GM12878 (cell line): ENCODE measurements around the gene MSI2. TPM values are rescaled to one million over a fixed set of nuclear protein-coding genes. Genes with fewer than 3 reads are reported as not detected.

Experiments used
- BMI1 ChIP-seq: fragments of 450-650 bp; IDR thresholded peaks from 2 replicates; pipeline ENCODE4 v1.6.1; 2016; ENCODE audit warnings: mild to moderate bottlenecking, moderate library complexity, borderline replicate concordance
- EGR1 ChIP-seq, 2 experiments: IDR thresholded peaks; 1 replicate in 1 of 2; 2 replicates in 1 of 2; pipeline ENCODE4 v1.6.1; 2011 to 2012; ENCODE audit warnings: low read depth in 2 of 2, low read length in 2 of 2, borderline replicate concordance in 1 of 2, mild to moderate bottlenecking in 1 of 2, moderate library complexity in 1 of 2
- ESRRA ChIP-seq: IDR thresholded peaks from 2 replicates; pipeline ENCODE4 v1.6.1; 2012; ENCODE audit warnings: mild to moderate bottlenecking, low read length, improper control_type of control experiment
- ETV6 ChIP-seq, 2 experiments: fragments of 450-650 bp in 1 of 2; IDR thresholded peaks in 1 of 2; conservative IDR thresholded peaks in 1 of 2; 2 replicates each; pipeline ENCODE4 v1.6.1; 2014; ENCODE audit warnings: antibody characterized with exemption in 1 of 2, borderline replicate concordance in 1 of 2, low read depth in 1 of 2, mild to moderate bottlenecking in 1 of 2, moderate library complexity in 1 of 2
- HCFC1 ChIP-seq: fragments of 150-350 bp; IDR thresholded peaks from 2 replicates; pipeline ENCODE4 v1.6.1; 2014; ENCODE audit warnings: low read length
- HDAC6 ChIP-seq: fragments of 200-600 bp; sonication (generic); IDR thresholded peaks from one replicate; pipeline ENCODE4 v1.8.0; 2017; ENCODE audit warnings: antibody characterized with exemption; ENCODE audit not compliant: unreplicated experiment
- KDM1A ChIP-seq: fragments of 200-600 bp; sonication (generic); IDR thresholded peaks from 2 replicates; pipeline ENCODE4 v1.6.1; 2016; ENCODE audit warnings: borderline replicate concordance
- MXI1 ChIP-seq: fragments of 150-350 bp; IDR thresholded peaks from 2 replicates; pipeline ENCODE4 v1.6.1; 2011; ENCODE audit warnings: low read depth, mild to moderate bottlenecking, inconsistent platforms, low read length, improper control_type of control experiment
- MYC ChIP-seq: IDR thresholded peaks from 2 replicates; pipeline ENCODE4 v1.6.1; 2011; ENCODE audit warnings: mild to moderate bottlenecking, low read length, moderate library complexity, inconsistent platforms; ENCODE audit not compliant: insufficient read depth, insufficient replicate concordance, insufficient read length, severe bottlenecking
- RB1 ChIP-seq: fragments of 450-650 bp; formaldehyde crosslinking; IDR thresholded peaks from 2 replicates; pipeline ENCODE4 v1.6.1; 2017; ENCODE audit warnings: mild to moderate bottlenecking, borderline replicate concordance
- RCOR1 ChIP-seq: conservative IDR thresholded peaks from 2 replicates; pipeline ENCODE4 v1.6.1; 2012; ENCODE audit warnings: low read depth, low read length, improper control_type of control experiment
- SMAD1 ChIP-seq: fragments of 450-650 bp; IDR thresholded peaks from 2 replicates; pipeline ENCODE4 v1.6.1; 2018; ENCODE audit warnings: mild to moderate bottlenecking, low read depth; ENCODE audit not compliant: partially characterized antibody
- SMC3 ChIP-seq: IDR thresholded peaks from 2 replicates; pipeline ENCODE4 v1.6.1; 2011; ENCODE audit warnings: low read length, improper control_type of control experiment, borderline replicate concordance
- SP1 ChIP-seq: IDR thresholded peaks from one replicate; pipeline ENCODE4 v1.6.1; 2011; ENCODE audit warnings: low read depth, low read length
- SREBF1 ChIP-seq: IDR thresholded peaks from 2 replicates; pipeline ENCODE4 v1.6.1; 2012; ENCODE audit warnings: mild to moderate bottlenecking, low read length
- STAT3 ChIP-seq: IDR thresholded peaks from 2 replicates; pipeline ENCODE4 v1.6.1; 2011; ENCODE audit warnings: low read depth, low read length, improper control_type of control experiment
- polyA plus RNA-seq, 11 experiments: library from polyadenylated mRNA; depleted of rRNA in 4 of 11; unstranded in 6 of 11; stranded (reverse) in 5 of 11; fragments of >200 nt; fragmentation: Nextera tagmentation in 4 of 11; fragmentation: Illumina TruSeq in 1 of 11; extraction: Ambion mirVana in 4 of 11; extraction: Trizol in 1 of 11; gene quantifications; 1 replicate in 1 of 11; 2 replicates in 10 of 11; pipeline versions ENCODE4 v1.2.1 to v1.2.3, GENCODE V29; 2011 to 2016; ENCODE audit warnings: inconsistent platforms in 2 of 11, missing spikeins in 2 of 11, low read depth in 1 of 11
- total RNA-seq, 4 experiments: library from RNA; depleted of rRNA in 3 of 4; stranded (reverse); fragments of >200 nt in 3 of 4; fragmentation: Illumina TruSeq in 1 of 4; extraction: Trizol in 1 of 4; gene quantifications; 2 replicates each; pipeline versions ENCODE4 v1.2.1 to v1.2.3, GENCODE V29; 2013 to 2021
- TF ChIP-seq, protein P1 (sequence below): fragments of 450-650 bp; IDR thresholded peaks from 2 replicates; pipeline ENCODE4 v1.6.1; 2017; ENCODE audit warnings: low read depth, mild to moderate bottlenecking, moderate library complexity
- TF ChIP-seq, protein P2 (sequence below): fragments of 450-650 bp; IDR thresholded peaks from 2 replicates; pipeline ENCODE4 v1.6.1; 2016; ENCODE audit warnings: mild to moderate bottlenecking
- TF ChIP-seq, protein P3 (sequence below): fragments of 150-350 bp; IDR thresholded peaks from 2 replicates; pipeline ENCODE4 v1.6.1; 2014; ENCODE audit warnings: mild to moderate bottlenecking, low read depth, low read length
- TF ChIP-seq, protein P4 (sequence below): fragments of 450-650 bp; formaldehyde crosslinking; IDR thresholded peaks from 2 replicates; pipeline ENCODE4 v1.5.0; 2022; ENCODE audit warnings: mild to moderate bottlenecking, missing genetic modification characterization

Gene MSI2
- total and polyA plus RNA-seq, 10 of the 15 experiments (the other 5 are each of a cell fraction or from before 2014, with no cell fraction given): 6.1 to 76.1 (median 42.0) TPM

DNA sequence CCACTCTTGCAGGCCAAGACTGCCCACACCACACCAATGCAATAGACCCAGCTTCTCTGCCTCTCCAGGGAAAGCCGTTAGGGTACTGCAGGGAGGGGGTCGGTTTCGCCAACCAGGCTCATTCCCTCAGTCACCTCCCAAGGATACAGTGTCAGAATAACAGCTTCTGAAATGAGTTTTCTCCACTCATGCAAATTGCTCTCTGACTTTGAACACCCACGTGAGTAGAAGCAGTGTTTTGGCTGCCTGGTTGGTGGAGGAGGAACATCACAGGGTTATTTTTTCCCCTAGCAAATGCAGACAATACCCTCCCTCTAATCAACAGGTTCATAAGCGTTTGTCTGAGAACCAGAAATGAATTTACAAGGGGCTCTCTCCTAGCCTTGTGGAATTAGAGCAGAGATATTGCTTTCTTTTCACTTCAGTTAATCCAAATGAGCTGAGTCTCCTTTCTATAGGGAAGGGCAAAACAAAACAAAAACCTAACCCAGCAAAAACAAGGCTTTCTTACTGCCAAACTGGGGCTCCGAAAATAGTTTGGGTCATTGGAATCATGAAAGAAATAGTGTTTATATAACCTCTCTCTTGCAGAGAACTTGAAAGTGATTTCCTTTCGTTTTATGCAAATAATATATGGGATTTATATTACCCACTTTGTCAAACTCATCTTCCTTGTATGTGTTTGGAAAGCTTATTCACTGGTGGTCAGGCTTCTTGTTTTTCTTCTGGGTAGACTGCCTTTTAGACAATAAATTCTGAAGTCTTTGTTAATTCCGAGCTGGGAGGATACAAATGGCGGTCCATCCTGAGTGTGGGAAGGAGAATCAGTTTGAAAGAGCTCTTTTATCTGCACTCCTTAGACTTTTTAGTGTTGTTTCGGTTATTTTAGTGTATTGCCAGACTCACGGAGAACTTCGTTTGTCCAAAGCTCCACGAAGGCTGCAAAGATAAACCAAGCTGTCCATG, 229.9 kb downstream of the MSI2 start (continued):
- TF ChIP-seq, protein P1, sequence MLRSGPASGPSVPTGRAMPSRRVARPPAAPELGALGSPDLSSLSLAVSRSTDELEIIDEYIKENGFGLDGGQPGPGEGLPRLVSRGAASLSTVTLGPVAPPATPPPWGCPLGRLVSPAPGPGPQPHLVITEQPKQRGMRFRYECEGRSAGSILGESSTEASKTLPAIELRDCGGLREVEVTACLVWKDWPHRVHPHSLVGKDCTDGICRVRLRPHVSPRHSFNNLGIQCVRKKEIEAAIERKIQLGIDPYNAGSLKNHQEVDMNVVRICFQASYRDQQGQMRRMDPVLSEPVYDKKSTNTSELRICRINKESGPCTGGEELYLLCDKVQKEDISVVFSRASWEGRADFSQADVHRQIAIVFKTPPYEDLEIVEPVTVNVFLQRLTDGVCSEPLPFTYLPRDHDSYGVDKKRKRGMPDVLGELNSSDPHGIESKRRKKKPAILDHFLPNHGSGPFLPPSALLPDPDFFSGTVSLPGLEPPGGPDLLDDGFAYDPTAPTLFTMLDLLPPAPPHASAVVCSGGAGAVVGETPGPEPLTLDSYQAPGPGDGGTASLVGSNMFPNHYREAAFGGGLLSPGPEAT: no peak
- TF ChIP-seq, protein P2, sequence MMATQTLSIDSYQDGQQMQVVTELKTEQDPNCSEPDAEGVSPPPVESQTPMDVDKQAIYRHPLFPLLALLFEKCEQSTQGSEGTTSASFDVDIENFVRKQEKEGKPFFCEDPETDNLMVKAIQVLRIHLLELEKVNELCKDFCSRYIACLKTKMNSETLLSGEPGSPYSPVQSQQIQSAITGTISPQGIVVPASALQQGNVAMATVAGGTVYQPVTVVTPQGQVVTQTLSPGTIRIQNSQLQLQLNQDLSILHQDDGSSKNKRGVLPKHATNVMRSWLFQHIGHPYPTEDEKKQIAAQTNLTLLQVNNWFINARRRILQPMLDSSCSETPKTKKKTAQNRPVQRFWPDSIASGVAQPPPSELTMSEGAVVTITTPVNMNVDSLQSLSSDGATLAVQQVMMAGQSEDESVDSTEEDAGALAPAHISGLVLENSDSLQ: no peak
- TF ChIP-seq SMAD1: no peak
- TF ChIP-seq RCOR1: no peak
- TF ChIP-seq, protein P3, sequence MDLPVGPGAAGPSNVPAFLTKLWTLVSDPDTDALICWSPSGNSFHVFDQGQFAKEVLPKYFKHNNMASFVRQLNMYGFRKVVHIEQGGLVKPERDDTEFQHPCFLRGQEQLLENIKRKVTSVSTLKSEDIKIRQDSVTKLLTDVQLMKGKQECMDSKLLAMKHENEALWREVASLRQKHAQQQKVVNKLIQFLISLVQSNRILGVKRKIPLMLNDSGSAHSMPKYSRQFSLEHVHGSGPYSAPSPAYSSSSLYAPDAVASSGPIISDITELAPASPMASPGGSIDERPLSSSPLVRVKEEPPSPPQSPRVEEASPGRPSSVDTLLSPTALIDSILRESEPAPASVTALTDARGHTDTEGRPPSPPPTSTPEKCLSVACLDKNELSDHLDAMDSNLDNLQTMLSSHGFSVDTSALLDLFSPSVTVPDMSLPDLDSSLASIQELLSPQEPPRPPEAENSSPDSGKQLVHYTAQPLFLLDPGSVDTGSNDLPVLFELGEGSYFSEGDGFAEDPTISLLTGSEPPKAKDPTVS: no peak
- TF ChIP-seq KDM1A: no peak
- TF ChIP-seq ETV6 (conservative IDR thresholded peaks at IDR 0.05 in 1 of 2, IDR thresholded peaks at IDR 0.05 in 1 of 2; ENCODE audit: borderline replicate concordance in 1 of 2, low read depth in 1 of 2): no peak
- TF ChIP-seq HDAC6: no peak
- TF ChIP-seq, protein P4, sequence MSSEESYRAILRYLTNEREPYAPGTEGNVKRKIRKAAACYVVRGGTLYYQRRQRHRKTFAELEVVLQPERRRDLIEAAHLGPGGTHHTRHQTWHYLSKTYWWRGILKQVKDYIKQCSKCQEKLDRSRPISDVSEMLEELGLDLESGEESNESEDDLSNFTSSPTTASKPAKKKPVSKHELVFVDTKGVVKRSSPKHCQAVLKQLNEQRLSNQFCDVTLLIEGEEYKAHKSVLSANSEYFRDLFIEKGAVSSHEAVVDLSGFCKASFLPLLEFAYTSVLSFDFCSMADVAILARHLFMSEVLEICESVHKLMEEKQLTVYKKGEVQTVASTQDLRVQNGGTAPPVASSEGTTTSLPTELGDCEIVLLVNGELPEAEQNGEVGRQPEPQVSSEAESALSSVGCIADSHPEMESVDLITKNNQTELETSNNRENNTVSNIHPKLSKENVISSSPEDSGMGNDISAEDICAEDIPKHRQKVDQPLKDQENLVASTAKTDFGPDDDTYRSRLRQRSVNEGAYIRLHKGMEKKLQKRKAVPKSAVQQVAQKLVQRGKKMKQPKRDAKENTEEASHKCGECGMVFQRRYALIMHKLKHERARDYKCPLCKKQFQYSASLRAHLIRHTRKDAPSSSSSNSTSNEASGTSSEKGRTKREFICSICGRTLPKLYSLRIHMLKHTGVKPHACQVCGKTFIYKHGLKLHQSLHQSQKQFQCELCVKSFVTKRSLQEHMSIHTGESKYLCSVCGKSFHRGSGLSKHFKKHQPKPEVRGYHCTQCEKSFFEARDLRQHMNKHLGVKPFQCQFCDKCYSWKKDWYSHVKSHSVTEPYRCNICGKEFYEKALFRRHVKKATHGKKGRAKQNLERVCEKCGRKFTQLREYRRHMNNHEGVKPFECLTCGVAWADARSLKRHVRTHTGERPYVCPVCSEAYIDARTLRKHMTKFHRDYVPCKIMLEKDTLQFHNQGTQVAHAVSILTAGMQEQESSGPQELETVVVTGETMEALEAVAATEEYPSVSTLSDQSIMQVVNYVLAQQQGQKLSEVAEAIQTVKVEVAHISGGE (CRISPR knock-in tag): no peak
- TF ChIP-seq MXI1: no peak
- TF ChIP-seq RB1: no peak
- TF ChIP-seq BMI1: no peak
- no peak for TF ChIP-seq SMC3
- no peak for TF ChIP-seq SREBF1
- TF ChIP-seq HCFC1: no peak
- no peak for TF ChIP-seq MYC
- no peak for TF ChIP-seq SP1
- no peak for TF ChIP-seq EGR1 (IDR thresholded peaks at IDR 0.05; ENCODE audit: borderline replicate concordance in 1 of 2, low read depth in 2 of 2, low read length in 2 of 2)
- TF ChIP-seq STAT3: no peak
- TF ChIP-seq ESRRA: no peak
